ENCODE data around the gene KIF5C. TPM values are rescaled to one million over a fixed set of nuclear protein-coding genes. Genes with fewer than 3 reads are reported as not detected.

KIF5C gene
- total and polyA plus RNA-seq, 2 experiments from 2014 or later: 45.0 to 49.1 TPM

DNA sequence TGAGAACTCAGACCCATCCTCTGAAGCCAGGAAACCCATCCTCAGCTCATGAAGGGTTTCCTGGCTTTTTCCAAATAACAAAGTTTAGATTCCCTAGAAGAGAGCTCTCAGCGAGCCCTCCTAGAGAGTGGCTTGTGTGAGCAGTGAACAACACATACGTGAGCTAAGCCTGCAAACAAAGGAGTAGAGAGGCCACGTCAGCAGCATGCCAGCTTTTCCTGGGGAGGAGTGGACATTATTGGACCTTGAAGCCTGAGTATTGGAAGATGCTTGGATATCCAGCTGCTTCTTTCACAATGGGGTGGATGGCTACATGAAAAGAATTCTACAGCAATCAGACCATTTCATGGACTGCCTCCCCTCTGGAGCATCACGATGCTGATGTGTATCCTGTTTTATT, 21.1 kb downstream of the KIF5C start:
- ATAC-seq: peak; percentile 25; the same call in 2 of the 3 replicates
- Histone ChIP-seq H3K4me3 (no peak overlapping the region), H3K4me1 (ENCODE audit: insufficient read depth) (no peaks in the 10 kb centered on the region), H3K9me2 (ENCODE audit: insufficient read depth) (peaks cover 6% of the 10 kb centered on the region), H3K36me3 (ENCODE audit: insufficient read depth) (peaks cover 4% of the 10 kb centered on the region; the same call in 1 of the 2 replicates), H3K4me2 (no peak overlapping the region), H2AFZ (no peak overlapping the region), H3K27me3 (ENCODE audit: insufficient read depth) (no peaks in the 10 kb centered on the region), H3F3A (replicated peaks; ENCODE audit: low read depth) (no peaks in the 10 kb centered on the region), H3K79me2 (replicated peaks; ENCODE audit: insufficient read depth) (peaks cover 56% of the 10 kb centered on the region), H4K20me1 (replicated peaks; ENCODE audit: insufficient read depth) (no peaks in the 10 kb centered on the region; the same call in none of the 2 replicates), H3K27ac (ENCODE audit: low read depth) (no peak overlapping the region)
- Mint-ChIP-seq H3K27me3 (ENCODE audit: insufficient read depth, low read depth, poor library complexity) (no peaks in the 10 kb centered on the region), H3K4me1 (peaks cover 6% of the 10 kb centered on the region), H3K36me3 (ENCODE audit: low read depth) (peaks cover 21% of the 10 kb centered on the region), H3K4me3 (no peak overlapping the region), H3K9me3 (peaks cover 18% of the 10 kb centered on the region), H3K27ac (no peak overlapping the region)
- no peak for DNase-seq (ENCODE audit: low spot score)
- no peak for TF ChIP-seq STAT1 (IDR thresholded peaks at IDR 0.05; ENCODE audit: unreplicated experiment)
- TF ChIP-seq POLR2AphosphoS5 (IDR thresholded peaks at IDR 0.05; ENCODE audit: low read depth): no peak
- TF ChIP-seq EZH2phosphoT487 (IDR thresholded peaks at IDR 0.05; ENCODE audit: unreplicated experiment): no peak
- TF ChIP-seq, protein P1, sequence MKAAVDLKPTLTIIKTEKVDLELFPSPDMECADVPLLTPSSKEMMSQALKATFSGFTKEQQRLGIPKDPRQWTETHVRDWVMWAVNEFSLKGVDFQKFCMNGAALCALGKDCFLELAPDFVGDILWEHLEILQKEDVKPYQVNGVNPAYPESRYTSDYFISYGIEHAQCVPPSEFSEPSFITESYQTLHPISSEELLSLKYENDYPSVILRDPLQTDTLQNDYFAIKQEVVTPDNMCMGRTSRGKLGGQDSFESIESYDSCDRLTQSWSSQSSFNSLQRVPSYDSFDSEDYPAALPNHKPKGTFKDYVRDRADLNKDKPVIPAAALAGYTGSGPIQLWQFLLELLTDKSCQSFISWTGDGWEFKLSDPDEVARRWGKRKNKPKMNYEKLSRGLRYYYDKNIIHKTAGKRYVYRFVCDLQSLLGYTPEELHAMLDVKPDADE (IDR thresholded peaks at IDR 0.05): no peak
- TF ChIP-seq CREB1 (CRISPR knock-in tag; IDR thresholded peaks at IDR 0.05; ENCODE audit: low read depth): no peak
- no peak for TF ChIP-seq NANOG (IDR thresholded peaks at IDR 0.05; ENCODE audit: borderline replicate concordance)
- TF ChIP-seq, protein P2, sequence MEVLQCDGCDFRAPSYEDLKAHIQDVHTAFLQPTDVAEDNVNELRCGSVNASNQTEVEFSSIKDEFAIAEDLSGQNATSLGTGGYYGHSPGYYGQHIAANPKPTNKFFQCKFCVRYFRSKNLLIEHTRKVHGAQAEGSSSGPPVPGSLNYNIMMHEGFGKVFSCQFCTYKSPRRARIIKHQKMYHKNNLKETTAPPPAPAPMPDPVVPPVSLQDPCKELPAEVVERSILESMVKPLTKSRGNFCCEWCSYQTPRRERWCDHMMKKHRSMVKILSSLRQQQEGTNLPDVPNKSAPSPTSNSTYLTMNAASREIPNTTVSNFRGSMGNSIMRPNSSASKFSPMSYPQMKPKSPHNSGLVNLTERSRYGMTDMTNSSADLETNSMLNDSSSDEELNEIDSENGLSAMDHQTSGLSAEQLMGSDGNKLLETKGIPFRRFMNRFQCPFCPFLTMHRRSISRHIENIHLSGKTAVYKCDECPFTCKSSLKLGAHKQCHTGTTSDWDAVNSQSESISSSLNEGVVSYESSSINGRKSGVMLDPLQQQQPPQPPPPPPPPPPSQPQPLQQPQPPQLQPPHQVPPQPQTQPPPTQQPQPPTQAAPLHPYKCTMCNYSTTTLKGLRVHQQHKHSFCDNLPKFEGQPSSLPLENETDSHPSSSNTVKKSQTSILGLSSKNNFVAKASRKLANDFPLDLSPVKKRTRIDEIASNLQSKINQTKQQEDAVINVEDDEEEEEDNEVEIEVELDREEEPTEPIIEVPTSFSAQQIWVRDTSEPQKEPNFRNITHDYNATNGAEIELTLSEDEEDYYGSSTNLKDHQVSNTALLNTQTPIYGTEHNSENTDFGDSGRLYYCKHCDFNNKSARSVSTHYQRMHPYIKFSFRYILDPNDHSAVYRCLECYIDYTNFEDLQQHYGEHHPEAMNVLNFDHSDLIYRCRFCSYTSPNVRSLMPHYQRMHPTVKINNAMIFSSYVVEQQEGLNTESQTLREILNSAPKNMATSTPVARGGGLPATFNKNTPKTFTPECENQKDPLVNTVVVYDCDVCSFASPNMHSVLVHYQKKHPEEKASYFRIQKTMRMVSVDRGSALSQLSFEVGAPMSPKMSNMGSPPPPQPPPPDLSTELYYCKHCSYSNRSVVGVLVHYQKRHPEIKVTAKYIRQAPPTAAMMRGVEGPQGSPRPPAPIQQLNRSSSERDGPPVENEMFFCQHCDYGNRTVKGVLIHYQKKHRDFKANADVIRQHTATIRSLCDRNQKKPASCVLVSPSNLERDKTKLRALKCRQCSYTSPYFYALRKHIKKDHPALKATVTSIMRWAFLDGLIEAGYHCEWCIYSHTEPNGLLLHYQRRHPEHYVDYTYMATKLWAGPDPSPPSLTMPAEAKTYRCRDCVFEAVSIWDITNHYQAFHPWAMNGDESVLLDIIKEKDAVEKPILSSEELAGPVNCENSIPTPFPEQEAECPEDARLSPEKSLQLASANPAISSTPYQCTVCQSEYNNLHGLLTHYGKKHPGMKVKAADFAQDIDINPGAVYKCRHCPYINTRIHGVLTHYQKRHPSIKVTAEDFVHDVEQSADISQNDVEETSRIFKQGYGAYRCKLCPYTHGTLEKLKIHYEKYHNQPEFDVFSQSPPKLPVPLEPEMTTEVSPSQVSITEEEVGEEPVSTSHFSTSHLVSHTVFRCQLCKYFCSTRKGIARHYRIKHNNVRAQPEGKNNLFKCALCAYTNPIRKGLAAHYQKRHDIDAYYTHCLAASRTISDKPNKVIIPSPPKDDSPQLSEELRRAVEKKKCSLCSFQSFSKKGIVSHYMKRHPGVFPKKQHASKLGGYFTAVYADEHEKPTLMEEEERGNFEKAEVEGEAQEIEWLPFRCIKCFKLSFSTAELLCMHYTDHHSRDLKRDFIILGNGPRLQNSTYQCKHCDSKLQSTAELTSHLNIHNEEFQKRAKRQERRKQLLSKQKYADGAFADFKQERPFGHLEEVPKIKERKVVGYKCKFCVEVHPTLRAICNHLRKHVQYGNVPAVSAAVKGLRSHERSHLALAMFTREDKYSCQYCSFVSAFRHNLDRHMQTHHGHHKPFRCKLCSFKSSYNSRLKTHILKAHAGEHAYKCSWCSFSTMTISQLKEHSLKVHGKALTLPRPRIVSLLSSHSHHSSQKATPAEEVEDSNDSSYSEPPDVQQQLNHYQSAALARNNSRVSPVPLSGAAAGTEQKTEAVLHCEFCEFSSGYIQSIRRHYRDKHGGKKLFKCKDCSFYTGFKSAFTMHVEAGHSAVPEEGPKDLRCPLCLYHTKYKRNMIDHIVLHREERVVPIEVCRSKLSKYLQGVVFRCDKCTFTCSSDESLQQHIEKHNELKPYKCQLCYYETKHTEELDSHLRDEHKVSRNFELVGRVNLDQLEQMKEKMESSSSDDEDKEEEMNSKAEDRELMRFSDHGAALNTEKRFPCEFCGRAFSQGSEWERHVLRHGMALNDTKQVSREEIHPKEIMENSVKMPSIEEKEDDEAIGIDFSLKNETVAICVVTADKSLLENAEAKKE (CRISPR knock-in tag; IDR thresholded peaks at IDR 0.05): no peak
- TF ChIP-seq JUNB (IDR thresholded peaks at IDR 0.05; ENCODE audit: unreplicated experiment): no peak
- TF ChIP-seq ZNF114 (CRISPR knock-in tag; IDR thresholded peaks at IDR 0.05): no peak
- TF ChIP-seq EZH2 (IDR thresholded peaks at IDR 0.05; ENCODE audit: low read depth, unreplicated experiment): no peak
- no peak for TF ChIP-seq ZNF331 (CRISPR knock-in tag; IDR thresholded peaks at IDR 0.05; ENCODE audit: low read depth)

All from GM23338 (cell line).